ENCODE data around the gene MTO1.
"Not testable (repeated sequence)": the region's sequence is repeated elsewhere in the genome, so short reads cannot be mapped to it uniquely, and the experiment has no call there.

The MTO1 gene

DNA sequence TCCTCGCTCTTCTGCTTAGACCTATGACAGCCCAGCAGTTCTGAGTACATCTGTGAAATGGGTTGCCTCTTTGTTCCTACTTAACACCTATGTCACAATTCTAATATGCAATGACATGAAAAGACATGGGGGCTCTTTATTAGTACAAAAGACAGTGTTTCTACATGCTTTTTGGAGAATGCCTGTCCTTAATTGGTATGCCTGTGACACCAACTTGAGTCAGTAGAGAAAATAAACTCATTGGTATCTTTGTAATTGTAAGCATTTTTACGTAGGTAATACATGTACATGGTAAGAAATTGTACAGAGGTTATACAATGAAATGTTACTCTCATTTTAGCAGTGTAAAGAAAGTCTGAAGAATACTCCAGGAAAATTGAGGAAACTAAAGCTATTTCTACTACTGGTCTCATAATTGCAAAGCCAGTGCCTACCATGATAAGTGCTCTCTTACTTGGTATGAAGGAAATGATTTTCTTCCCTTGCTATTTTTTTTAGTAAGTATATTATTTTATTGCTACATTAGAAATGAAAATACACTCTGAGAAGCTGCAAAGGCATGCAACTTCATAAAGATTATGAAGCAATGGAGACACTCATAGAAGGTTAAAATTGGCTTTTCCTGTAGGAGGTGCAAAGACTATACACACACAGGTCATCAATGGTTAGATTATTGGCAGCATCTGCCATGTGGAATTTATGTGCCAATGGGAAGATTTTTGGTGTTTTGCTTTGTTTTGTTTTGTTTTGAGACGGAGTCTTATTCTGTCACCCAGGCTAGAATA is 64.2 kb downstream of the MTO1 start:
- no peak for DNase-seq (ENCODE audit: low read depth)

GRCh38 chr6:73528897-73529296 is 67.4 kb downstream of the MTO1 start:
- no peak for DNase-seq (ENCODE audit: low read depth)

DNA sequence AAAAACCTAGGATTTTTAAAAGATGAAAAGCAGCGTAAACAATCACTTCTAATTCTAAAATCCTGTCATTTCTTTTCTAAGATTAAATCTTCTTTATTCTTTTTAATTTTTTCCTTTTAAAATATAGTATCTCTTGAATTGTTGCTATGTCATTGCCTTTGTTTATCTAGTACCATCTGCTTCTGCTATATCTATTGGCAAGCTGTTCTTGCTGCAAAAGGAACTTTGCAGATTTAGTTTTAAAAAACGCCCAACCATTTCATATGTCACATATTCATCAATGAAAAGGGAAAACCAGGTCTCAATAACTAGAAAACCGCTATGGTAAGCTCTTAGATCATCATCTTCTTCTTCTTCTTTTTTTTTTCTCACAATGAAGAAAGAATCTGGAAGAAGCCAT is 70.8 kb downstream of the MTO1 start:
- no peak for DNase-seq (ENCODE audit: low read depth)

- DNase-seq (ENCODE audit: low read depth), result no peak
Measured at GRCh38 chr6:73534628-73535027, 73.1 kb downstream of the MTO1 start.

DNA sequence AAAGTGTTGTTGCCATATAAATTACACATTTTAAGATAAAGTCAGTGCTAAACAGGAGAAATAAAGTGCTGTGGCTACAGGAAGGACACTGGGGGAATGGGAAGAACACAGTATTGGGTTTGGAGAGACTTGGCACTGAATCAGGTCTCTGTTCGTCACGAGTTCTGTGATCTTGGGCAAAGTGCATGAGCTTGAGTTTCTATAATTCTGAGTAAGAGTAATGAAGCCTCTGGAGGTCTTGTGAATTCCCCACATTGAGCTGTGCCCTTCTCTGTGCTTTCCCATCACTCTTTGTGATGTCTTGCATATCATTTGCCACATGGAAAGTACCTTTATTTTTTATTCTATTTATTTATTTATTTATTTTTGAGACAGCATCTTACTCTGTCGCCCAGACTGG is 76.1 kb downstream of the MTO1 start:
- DNase-seq (ENCODE audit: low read depth), result no peak

DNA sequence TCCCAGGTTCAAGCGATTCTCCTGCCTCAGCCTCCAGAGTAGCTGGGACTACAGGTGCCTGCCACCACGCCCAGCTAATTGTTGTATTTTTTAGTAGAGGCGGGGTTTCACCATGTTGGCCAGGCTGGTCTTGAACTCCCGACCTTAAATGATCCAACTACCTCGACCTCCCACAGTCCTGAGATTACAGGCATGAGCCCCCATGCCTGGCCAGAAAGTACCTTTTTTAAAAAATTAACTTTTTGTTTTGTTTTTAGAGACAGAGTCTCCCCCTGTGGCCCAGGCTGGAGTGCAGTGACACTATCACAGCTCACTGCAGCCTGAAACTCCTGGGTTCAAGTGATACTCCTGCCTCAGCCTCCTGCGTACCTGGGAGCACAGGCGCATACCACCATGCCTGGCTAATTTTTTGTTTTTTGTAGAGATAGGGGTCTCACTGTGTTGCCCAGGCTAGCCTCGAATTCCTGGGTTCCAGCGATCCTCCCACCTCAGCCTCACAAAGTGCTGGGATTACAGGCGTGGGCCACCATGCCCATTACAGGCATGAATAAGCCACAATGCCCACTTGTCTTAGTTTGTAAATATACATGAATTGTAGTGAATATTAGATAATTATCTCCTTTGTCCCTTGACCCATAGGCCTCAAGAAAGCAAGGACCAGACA is 76.7 kb downstream of the MTO1 start:
- DNase-seq (ENCODE audit: low read depth), result no peak

DNA sequence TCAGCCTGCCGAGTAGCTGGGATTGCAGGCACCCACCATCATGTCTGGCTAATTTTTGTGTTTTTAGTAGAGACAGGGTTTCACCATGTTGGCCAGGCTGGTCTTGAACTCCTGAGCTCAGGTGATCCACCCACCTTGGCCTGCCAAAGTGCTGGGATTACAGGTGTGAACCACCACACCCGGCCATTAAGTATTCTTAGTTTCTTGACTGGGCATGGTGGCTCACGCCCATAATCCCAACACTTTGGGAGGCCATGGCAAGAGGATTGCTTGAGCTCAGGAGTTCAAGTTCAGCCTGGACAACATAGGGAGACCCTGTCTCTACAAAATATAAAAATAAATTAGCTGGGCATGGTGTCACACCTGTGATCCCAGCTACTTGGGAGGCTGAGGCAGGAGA is 80.9 kb downstream of the MTO1 start:
- not testable (repeated sequence) for DNase-seq (ENCODE audit: low read depth)

- no peak for DNase-seq (ENCODE audit: low read depth)
Measured at GRCh38 chr6:73542891-73543290, 81.4 kb downstream of the MTO1 start.

DNA sequence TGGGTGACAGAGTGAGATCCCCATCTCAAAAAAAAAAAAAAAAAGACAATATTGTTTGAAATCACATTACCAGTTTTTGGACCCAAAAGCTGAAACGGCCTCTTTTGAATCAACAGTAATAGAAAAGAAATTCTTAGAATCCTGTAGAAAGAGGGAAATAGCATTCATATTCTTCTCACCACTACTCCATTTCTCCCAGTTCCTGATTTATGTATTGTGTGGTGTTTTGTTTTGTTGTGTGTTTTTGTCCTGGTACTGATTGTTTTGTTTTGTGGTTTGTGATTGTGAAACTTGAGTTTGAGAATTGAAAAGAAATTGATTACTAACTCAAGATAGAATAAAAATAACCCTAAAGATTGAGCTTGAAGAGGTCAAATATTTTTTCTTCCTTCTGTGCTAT is 85.5 kb downstream of the MTO1 start:
- no peak for DNase-seq (ENCODE audit: low read depth)

- DNase-seq (ENCODE audit: low read depth), result no peak
Measured at GRCh38 chr6:73548458-73549446, 87.2 kb downstream of the MTO1 start.

- DNase-seq (ENCODE audit: low read depth), result not testable (repeated sequence)
Measured at GRCh38 chr6:73551115-73551514, 89.6 kb downstream of the MTO1 start.

DNA sequence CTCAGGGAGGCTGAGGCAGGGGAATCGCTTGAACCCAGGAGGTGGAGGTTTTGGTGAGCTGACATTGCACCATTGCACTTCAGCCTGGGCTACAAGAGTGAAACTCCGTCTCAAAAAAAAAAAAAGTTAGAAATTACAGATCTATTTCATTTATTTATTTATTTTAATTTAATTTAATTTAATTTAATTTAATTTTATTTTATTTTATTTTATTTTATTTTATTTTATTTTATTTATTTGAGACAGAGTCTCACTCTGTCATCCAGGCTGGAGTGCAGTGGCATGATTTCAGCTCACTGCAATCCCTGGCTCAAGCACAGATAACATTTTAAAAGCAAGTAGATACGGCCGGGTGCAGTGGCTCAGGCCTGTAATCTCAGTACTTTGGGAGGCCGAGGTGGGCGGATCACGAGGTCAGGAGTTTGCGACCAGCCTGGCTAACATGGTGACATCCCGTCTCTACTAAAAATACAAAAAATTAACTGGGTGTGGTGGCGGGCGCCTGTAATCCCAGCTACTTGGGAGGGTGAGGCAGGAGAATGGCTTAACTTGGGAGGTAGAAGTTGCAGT is 93.9 kb downstream of the MTO1 start:
- not testable (repeated sequence) for DNase-seq (ENCODE audit: low read depth)

GRCh38 chr6:73556836-73557235 is 95.3 kb downstream of the MTO1 start:
- DNase-seq (ENCODE audit: low read depth), result no peak

All from activated T-helper 9 cell treated with anti-CD3 and anti-CD28 coated beads, Interleukin-2, amount 50 U/mL, for 16 hours (primary cell).